Suprapubic skin (tissue), 3 donors: ENCODE measurements around the gene ZC3H7B.

Experiments
- EP300 ChIP-seq: sonication (generic); formaldehyde crosslinking; IDR thresholded peaks from one replicate; pipeline ENCODE4 v1.6.1; 2017; ENCODE audit warnings: antibody characterized with exemption
- POLR2A ChIP-seq, 2 donors: fragments of 450-650 bp; IDR thresholded peaks; one replicate each; pipeline ENCODE4 v1.6.1; 2017; ENCODE audit warnings: antibody characterized with exemption in 2 of 2, mild to moderate bottlenecking in 2 of 2, moderate library complexity in 2 of 2
- TF ChIP-seq, protein P1 (sequence below), 2 donors: fragments of 200-600 bp in 1 of 2; fragments of 450-650 bp in 1 of 2; sonication (generic) in 1 of 2; IDR thresholded peaks; one replicate each; pipeline ENCODE4 v1.5.1; 2016 to 2019; ENCODE audit warnings: antibody characterized with exemption in 2 of 2, mild to moderate bottlenecking in 1 of 2, moderate library complexity in 1 of 2

DNA sequence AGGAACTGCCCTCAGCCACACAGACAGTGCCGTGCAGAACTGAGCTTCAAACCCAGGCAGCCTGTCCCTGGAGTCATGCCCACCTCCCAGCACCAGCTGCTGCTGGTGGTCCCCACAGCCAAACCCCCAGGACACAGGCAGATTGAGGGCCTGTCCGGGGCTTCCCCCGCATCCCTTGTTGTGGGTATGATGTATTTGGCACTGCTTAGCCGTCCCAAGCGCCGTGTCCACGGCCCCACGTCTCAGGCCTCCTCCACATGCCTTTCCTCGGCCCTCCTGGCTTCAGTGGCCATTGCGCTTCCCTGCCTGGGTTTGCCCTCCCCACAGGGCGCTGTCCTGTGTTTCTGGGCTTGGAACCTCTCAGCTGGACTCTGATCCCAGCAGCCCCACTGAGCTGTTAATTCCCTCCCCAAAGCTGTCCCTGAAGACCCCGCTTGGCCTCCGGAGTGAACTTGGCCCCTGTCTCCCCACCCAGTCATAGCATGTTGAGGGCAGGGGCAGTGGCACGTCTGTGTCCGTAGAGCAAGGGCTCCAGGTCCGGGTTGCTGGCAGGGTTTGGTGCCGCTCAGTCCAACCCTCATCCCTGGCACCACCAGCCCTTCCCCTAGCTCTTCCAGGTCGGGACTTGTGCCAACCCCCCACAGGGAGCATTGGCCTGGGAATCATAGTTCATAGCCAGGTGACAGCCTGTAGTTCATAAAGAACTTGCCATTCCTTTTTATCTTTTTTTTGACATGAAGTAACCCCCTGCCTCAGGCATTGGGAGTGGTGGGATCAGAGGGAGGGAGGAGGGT is 45.9 kb downstream of the ZC3H7B start:
- TF ChIP-seq, protein P1, sequence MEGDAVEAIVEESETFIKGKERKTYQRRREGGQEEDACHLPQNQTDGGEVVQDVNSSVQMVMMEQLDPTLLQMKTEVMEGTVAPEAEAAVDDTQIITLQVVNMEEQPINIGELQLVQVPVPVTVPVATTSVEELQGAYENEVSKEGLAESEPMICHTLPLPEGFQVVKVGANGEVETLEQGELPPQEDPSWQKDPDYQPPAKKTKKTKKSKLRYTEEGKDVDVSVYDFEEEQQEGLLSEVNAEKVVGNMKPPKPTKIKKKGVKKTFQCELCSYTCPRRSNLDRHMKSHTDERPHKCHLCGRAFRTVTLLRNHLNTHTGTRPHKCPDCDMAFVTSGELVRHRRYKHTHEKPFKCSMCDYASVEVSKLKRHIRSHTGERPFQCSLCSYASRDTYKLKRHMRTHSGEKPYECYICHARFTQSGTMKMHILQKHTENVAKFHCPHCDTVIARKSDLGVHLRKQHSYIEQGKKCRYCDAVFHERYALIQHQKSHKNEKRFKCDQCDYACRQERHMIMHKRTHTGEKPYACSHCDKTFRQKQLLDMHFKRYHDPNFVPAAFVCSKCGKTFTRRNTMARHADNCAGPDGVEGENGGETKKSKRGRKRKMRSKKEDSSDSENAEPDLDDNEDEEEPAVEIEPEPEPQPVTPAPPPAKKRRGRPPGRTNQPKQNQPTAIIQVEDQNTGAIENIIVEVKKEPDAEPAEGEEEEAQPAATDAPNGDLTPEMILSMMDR (IDR thresholded peaks at IDR 0.05): no peak
- TF ChIP-seq POLR2A (IDR thresholded peaks at IDR 0.05) (no peak), EP300 (no peak)
